HepG2 (cell line): ENCODE measurements around the gene TSPYL4. TPM values are rescaled to one million over a fixed set of nuclear protein-coding genes. Genes with fewer than 3 reads are reported as not detected.
A peak's percentile ranks its signal among the peaks of the same experiment; 100 is the strongest.

Experiments
- ARID5B ChIP-seq: IDR thresholded peaks from 2 replicates; pipeline ENCODE4 v1.4.0; 2020; ENCODE audit warnings: mild to moderate bottlenecking, missing genetic modification reagents
- ATF2 ChIP-seq: sonication (generic); formaldehyde crosslinking; IDR thresholded peaks from 2 replicates; pipeline ENCODE4 v1.4.0; 2020; ENCODE audit warnings: missing genetic modification reagents
- CHD2 ChIP-seq: IDR thresholded peaks from 2 replicates; pipeline ENCODE4 v1.6.1; 2011; ENCODE audit warnings: low read depth, low read length, improper control_type of control experiment
- CREBL2 ChIP-seq: sonication (generic); formaldehyde crosslinking; IDR thresholded peaks from 2 replicates; pipeline ENCODE4 v1.8.1; 2023; ENCODE audit warnings: missing genetic modification reagents, mild to moderate bottlenecking, borderline replicate concordance
- HES4 ChIP-seq: sonication (generic); formaldehyde crosslinking; IDR thresholded peaks from 2 replicates; pipeline ENCODE4 v1.9.0; 2021; ENCODE audit warnings: mild to moderate bottlenecking, missing genetic modification reagents, borderline replicate concordance
- MAFF ChIP-seq: IDR thresholded peaks from 2 replicates; pipeline ENCODE4 v1.6.1; 2011; ENCODE audit warnings: low read depth, low read length, improper control_type of control experiment
- MED13 ChIP-seq: sonication (generic); formaldehyde crosslinking; IDR thresholded peaks from 2 replicates; pipeline ENCODE4 v1.5.0; 2020; ENCODE audit warnings: missing genetic modification reagents
- PHF20 ChIP-seq: sonication (generic); formaldehyde crosslinking; IDR thresholded peaks from 2 replicates; pipeline ENCODE4 v1.5.0; 2020; ENCODE audit warnings: mild to moderate bottlenecking, missing genetic modification reagents
- RFXANK ChIP-seq: IDR thresholded peaks from 2 replicates; pipeline ENCODE4 v1.6.1; 2016
- RNF2 ChIP-seq: fragments of 450-650 bp; conservative IDR thresholded peaks from 2 replicates; pipeline ENCODE4 v1.6.1; 2016; ENCODE audit warnings: low read depth
- SMAD3 ChIP-seq: sonication (generic); formaldehyde crosslinking; IDR thresholded peaks from 2 replicates; pipeline ENCODE4 v1.4.0; 2020; ENCODE audit warnings: missing genetic modification reagents
- STAT6 ChIP-seq: sonication (generic); formaldehyde crosslinking; IDR thresholded peaks from 2 replicates; pipeline ENCODE4 v1.4.0; 2020; ENCODE audit warnings: missing genetic modification reagents, mild to moderate bottlenecking, borderline replicate concordance
- THRA ChIP-seq: sonication (generic); formaldehyde crosslinking; IDR thresholded peaks from 2 replicates; pipeline ENCODE4 v1.4.0; 2020; ENCODE audit warnings: missing genetic modification reagents, borderline replicate concordance
- ZNF335 ChIP-seq: sonication (generic); formaldehyde crosslinking; IDR thresholded peaks from 2 replicates; pipeline ENCODE4 v1.4.0; 2020; ENCODE audit warnings: missing genetic modification reagents
- ZNF496 ChIP-seq: sonication (generic); formaldehyde crosslinking; IDR thresholded peaks from 2 replicates; pipeline ENCODE4 v1.8.1; 2023; ENCODE audit warnings: mild to moderate bottlenecking, moderate library complexity, missing genetic modification reagents; ENCODE audit not compliant: insufficient replicate concordance
- ZNF580 ChIP-seq: IDR thresholded peaks from 2 replicates; pipeline ENCODE4 v1.6.1; 2016; ENCODE audit warnings: low read depth, borderline replicate concordance
- ZNF841 ChIP-seq: sonication (generic); formaldehyde crosslinking; IDR thresholded peaks from 2 replicates; pipeline ENCODE4 v1.8.1; 2023; ENCODE audit warnings: missing genetic modification reagents, borderline replicate concordance
- ZNF878 ChIP-seq: sonication (generic); formaldehyde crosslinking; IDR thresholded peaks from 2 replicates; pipeline ENCODE4 v1.8.1; 2023; ENCODE audit warnings: mild to moderate bottlenecking, missing genetic modification reagents, moderate library complexity
- polyA plus RNA-seq, 8 experiments: library from polyadenylated mRNA; depleted of rRNA in 3 of 8; stranded (reverse) in 7 of 8; unstranded in 1 of 8; fragments of >200 nt; fragmentation: Illumina TruSeq in 4 of 8; extraction: Trizol in 4 of 8; gene quantifications; 2 replicates each; pipeline versions ENCODE4 v1.2.1 to v1.2.3, GENCODE V29; 2011 to 2016; ENCODE audit warnings: low read depth in 4 of 8, missing spikeins in 1 of 8, mixed read lengths in 1 of 8; ENCODE audit not compliant: insufficient read depth in 1 of 8
- total RNA-seq, 5 experiments: library from RNA; depleted of rRNA; stranded (reverse); fragments of >200 nt; fragmentation: Illumina TruSeq; extraction: Trizol; gene quantifications; 2 replicates each; pipeline ENCODE4 v1.2.3, GENCODE V29; 2016; ENCODE audit warnings: low read depth in 1 of 5

TSPYL4 gene
- total and polyA plus RNA-seq, 2 of the 13 experiments (the other 11 are each of a cell fraction or from before 2014, with no cell fraction given): 18.0 to 19.7 TPM

GRCh38 chr6:116279232-116280160 is 25.6 kb upstream of the TSPYL4 start, which contains the start of gene TSPYL1 (continued):
- no peak; the same call in 1 of the 2 replicates for TF ChIP-seq THRA (CRISPR knock-in tag)
- 0 out of 2 replicates have a peak, but pooled peaks have one; percentile 5 for TF ChIP-seq CREBL2
- no peak for TF ChIP-seq ATF2 (CRISPR knock-in tag)
- peak; percentile 26; the same call in 1 of the 2 replicates for TF ChIP-seq ARID5B (CRISPR knock-in tag)
- 0 out of 2 replicates have a peak, but pooled peaks have one; percentile 38 for TF ChIP-seq ZNF580 (CRISPR knock-in tag)
- TF ChIP-seq RFXANK (CRISPR knock-in tag): peak; percentile 98
- TF ChIP-seq RNF2: no peak
- no peak; the same call in 1 of the 2 replicates for TF ChIP-seq ZNF878 (CRISPR knock-in tag)
- TF ChIP-seq HES4: peak; percentile 77; the same call in 1 of the 2 replicates
- peak; percentile 65; the same call in 1 of the 2 replicates for TF ChIP-seq PHF20 (CRISPR knock-in tag)
- 0 out of 2 replicates have a peak, but pooled peaks have one; percentile 28 for TF ChIP-seq STAT6
- TF ChIP-seq MED13 (CRISPR knock-in tag): peak; percentile 55; the same call in 1 of the 2 replicates
- no peak; the same call in 1 of the 2 replicates for TF ChIP-seq SMAD3 (CRISPR knock-in tag)
- no peak for TF ChIP-seq ZNF841 (CRISPR knock-in tag)
- peak; percentile 78 for TF ChIP-seq MAFF
- TF ChIP-seq CHD2: peak; percentile 97
- TF ChIP-seq ZNF496 (CRISPR knock-in tag): no peak
- TF ChIP-seq ZNF335: peak; percentile 76; the same call in 1 of the 2 replicates
